HG03442 (cell line): ENCODE measurements around the gene PRDM9.
"Not testable (repeated sequence)": the region's sequence is repeated elsewhere in the genome, so short reads cannot be mapped to it uniquely, and the experiment has no call there.

Experiments used
- ATAC-seq: cut with Tn5 transposase; IDR thresholded peaks from one replicate; pipeline ENCODE4 v1.9.1; 2021; ENCODE audit warnings: mild to moderate bottlenecking, moderate library complexity; ENCODE audit not compliant: unreplicated experiment

PRDM9 gene

DNA sequence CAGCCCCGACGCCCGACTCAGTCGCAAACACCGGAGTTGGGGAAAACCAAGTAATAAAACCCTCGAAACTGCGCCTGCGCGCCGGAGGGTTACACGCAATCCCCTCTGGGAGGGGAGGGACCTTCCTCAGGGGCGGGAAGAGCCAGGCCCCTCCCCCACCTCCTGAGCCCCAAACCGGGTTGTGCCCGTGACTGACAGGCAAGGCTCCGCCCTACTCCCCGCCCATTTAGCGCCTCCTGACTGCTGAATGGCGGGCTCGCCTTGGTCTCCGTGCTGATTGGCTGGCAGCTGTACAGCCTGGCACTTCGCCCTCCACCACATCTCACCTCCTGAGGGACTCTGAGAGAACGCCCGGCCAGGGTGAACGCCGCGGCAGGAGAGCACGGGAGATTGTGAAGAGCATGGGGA lies at the start of gene PRDM9:
Gene PRDM9, plus strand, starts transcription at position 332 of the 408 bp plus-strand sequence. CDS start 1,425 bp downstream, outside the sequence.
- ATAC-seq, result no peak

DNA sequence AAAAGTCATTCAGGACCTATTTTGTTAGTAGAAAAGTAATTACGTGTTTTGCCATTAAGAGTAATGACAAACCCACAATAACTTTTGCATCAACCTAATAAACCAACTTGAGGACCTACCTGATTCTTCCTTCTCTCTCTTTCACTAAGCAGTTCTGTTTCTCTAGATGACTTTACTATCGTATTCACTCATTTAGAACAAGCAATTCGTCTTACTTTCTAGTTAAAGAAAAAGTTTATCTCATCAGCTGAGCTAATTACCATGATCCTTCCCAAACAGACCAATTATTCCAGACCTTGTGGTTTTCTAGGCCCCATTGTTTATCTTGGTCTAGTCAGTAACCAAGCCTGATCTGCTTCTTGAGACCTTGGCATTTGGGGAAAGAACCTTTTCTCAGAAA lies 49.6 kb upstream of the PRDM9 start:
- ATAC-seq, result no peak

DNA sequence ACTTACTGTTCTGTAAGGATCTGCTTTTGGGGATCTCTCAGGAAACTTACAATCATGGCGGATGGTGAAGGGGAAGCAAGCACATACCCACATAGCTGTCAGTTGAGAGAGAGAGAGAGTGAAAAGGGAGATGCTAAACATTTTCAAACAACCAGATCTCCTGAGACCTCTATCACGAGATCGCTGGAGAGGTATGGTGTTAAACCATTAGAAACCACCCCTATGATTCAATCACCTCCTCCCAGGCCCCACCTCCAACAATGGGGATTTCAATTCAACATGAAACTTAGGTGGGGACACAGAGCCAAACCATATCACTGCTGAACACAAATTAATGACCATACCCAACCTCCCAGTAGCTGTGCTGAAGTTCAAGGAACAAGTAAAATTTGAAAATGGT lies 48.2 kb upstream of the PRDM9 start:
- ATAC-seq, result no peak

DNA sequence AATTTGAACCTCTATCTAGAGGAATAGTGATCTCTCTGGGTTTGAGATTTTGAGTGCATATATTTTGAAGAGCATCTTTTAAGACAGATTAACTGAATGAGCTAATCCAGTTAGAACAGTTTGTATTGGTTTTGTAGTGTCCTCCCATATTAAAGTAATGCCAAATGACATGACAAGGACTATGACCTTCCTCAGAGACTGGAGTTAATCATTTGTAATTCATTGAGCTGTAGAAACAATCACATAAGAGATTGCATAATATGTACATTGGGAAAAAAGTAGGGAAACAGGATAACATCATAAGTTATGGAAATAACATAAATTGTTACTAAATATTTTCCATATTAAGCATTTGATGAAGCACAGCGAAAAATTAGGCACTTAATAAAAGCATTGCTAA lies 45.8 kb upstream of the PRDM9 start:
- ATAC-seq, result no peak

DNA sequence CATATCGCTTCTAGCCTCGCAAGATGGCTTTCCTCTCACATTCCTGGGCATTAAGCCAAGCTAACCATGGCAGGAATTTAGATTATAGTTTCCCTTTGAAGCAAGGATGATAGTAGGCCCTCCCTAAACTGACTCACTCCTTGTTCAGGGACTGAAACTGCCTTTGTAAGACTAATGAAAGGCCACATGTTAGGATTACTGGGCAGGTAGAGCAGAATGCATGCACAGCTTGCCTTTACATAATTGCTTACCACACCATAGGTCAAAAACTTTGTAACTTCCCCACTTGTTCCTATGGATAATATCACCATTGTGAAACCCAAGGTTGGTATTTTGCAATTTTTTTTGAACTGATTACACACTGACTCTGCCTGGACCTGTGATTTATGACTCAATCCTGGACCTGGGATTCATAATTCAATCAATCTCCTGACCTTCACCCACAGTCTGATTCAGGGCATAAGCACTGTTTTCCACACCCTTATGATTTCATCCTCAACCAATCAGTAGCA lies 41.0 kb upstream of the PRDM9 start:
- ATAC-seq, result no peak

DNA sequence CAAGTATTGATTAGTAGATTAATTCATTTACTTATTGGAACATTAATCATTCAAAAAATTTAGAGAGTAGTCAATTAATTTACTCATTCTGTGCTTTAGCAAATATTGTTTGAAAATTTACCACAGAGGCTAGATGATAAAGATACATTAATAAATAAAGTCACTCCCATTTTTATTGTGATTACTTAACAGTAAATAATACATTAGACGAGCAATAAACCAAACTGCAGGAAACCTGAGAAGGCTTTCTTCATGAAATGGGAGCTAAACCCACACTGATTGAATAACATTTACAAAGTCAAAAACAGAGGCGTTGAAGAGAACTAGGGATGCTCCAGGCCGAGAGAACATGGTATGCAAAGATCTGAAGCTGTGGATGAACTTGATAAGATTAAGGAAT lies 38.8 kb upstream of the PRDM9 start:
- ATAC-seq, result no peak

DNA sequence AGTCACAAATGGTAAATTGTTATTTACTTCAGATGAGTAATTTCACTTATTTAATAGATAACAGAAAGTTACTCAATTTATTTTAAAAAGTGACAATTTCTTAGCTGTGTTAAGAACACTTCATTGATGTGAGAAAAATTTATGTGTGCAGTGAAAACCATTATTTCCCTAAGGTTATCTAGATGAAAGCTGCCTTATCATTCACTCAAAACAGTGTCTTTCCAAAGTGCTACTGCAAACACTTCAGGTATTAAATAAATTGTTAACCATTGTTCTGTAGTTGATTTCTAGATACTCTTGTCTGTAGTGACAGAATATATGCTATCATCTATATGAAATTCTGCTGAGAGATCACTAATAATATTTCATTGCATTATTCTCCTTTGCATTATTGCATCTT lies 33.5 kb upstream of the PRDM9 start:
- ATAC-seq, result no peak

DNA sequence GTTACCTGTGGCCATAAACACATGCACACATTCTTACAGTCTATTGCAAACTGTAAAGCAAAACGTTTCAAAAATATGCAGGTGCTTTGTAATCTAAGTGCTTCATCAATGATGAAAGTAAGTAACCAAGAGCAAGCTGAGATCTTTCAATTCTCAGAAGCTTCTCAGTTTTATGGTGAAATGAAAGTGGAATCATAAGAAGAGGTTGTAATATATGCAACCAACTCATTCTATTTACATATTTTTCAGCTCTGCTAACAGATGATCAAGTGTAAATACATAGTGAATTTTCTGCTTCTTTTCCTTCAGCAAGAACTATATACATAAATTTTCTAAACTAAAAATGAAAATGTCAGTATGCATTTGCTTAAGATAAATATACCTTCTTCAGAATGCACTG lies 33.1 kb upstream of the PRDM9 start:
- no peak for ATAC-seq

DNA sequence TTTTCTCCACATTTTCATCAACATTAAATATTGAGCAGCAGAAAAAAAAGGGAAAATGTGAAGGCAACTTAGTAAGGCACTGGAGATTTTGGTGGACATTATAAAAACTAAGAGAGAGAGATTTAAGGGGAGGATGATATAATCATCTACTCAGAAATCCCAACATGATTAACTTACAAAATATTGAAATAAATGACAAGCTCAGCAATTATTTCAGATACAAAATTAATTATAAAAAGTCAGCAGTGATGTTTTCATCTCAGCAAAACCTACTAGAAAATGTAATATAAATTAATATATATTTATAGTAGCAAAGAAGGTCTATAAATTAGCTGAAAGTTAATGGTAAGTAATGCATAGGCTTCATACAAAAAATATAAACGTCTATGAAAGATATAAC lies 30.8 kb upstream of the PRDM9 start:
- ATAC-seq, result no peak

DNA sequence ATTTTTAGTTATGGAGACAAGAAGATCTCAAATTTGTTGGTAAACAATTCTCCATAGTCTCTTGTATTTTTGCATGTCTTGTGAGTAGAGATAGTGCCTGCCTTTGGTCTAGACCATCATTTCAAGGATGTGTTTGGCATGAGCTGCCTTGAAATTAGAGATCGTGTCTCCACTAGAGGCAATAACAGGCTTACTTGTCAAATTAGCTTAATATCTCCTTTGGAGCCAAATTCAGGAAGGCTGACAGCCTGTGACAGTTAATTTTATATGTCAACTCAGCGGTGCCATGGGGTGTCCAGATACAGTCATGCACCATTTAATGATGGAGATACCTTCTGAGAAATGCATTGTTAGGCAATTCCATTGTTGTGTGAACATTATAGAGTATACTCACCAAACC lies 24.8 kb upstream of the PRDM9 start:
- no peak for ATAC-seq

DNA sequence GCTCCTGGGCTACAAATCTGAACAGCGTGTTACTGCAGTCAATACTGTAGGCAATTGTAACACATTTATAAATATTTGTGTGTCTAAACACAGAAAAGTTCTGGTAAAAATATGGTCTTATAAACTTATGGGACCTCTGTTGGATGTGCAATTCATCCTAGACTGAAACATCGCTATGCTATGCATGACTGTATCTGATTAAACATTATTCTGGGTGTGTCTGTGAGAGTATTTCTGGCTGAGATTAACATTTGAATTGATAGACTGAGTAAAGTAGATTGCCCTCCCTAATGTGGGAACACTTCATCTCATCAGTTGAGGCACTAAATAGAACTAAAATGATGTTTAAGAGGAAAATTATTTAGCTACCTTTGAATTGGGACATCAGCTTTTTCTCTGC lies 24.3 kb upstream of the PRDM9 start:
- no peak for ATAC-seq

DNA sequence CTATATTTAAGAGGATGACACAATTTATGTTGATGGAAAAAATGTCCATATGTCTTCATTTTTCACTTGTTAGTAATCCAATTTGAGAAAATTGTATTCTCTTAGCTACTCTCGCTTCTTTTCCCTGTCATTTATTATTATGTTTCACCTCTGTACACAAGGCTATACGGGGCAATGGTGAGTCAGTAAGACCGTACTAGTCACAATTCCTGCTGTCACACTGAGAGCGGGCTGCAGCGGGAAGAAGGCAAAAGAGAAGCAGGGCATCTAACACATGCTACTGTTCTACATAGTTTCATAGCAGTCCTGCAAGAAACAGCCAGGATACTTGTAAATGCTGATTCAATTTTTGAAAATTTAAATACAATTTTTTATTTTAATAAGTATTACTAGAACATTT lies 23.3 kb upstream of the PRDM9 start:
- ATAC-seq, result no peak

DNA sequence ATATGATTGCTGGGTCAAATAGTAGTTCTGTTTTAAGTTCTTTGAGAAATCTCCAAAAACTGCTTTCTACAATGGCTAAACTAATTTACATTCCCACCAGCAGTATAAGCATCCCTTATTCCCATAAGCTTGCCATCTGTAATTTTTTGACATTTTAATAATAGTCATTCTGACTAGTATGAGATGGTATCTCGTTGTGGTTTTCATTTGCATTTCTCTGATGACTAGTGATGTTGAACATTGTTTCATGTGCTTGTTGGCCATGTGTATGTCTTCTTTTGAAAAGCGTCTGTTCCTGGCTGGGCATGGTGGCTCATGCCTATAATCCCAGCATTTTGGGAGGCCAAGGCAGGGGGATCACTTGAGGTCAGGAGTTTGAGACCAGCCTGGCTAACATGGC lies 21.2 kb upstream of the PRDM9 start:
- ATAC-seq, result not testable (repeated sequence)

DNA sequence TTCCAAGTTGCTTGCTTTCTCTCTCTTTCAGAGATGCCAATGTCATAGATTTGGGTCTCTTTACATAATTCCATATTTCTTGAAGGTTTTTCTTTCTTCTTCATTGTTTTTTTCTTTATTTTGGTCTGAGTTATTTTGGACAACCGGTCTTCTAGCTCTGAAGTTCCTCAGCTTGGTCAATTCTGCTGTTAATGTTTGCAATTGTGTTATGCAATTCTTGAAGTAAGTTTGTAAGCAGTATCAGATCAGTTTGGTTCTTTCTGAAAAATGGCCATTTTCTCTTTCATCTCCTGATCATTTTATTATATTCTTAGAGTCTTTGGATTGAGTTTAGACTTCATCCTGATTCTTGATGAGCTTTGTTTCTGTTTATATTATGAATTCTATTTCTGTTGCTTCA lies 16.4 kb upstream of the PRDM9 start:
- no peak for ATAC-seq

DNA sequence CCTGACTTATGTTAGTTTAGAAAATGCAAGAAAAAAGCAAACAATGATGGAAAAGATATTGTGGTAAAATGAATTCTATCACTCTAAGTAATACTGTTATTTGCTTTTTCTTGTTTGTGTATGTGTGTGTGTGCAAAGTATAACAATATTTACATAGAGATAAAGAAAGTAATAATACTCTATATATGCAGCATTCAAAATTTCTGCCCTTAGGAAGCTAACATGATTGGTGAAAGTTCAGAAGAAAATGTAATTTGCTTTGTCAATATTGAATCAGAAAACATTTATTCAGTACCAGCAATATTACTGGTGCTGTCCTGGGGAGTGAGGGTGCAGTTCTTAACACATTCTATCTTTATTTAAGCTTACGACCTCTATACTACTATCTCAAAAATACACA lies 12.9 kb upstream of the PRDM9 start:
- ATAC-seq, result no peak

DNA sequence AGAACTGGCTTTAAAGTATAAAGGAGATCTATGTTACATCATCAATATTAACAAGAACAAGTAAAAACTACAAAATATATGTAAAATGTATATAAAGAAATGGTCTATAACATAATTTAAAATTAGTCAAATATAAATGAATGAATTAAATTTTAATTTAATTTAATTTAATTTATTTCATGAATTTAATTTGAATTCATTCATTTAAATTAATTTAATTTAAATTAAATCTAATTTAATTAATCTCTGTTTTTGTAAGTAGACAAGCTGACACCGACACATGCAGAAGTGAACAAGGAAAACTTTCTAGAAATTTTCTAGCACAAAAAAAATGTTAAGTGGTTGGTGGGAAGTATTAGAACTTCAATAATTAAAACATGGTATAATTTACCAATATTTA lies 10.8 kb upstream of the PRDM9 start:
- ATAC-seq, result no peak

DNA sequence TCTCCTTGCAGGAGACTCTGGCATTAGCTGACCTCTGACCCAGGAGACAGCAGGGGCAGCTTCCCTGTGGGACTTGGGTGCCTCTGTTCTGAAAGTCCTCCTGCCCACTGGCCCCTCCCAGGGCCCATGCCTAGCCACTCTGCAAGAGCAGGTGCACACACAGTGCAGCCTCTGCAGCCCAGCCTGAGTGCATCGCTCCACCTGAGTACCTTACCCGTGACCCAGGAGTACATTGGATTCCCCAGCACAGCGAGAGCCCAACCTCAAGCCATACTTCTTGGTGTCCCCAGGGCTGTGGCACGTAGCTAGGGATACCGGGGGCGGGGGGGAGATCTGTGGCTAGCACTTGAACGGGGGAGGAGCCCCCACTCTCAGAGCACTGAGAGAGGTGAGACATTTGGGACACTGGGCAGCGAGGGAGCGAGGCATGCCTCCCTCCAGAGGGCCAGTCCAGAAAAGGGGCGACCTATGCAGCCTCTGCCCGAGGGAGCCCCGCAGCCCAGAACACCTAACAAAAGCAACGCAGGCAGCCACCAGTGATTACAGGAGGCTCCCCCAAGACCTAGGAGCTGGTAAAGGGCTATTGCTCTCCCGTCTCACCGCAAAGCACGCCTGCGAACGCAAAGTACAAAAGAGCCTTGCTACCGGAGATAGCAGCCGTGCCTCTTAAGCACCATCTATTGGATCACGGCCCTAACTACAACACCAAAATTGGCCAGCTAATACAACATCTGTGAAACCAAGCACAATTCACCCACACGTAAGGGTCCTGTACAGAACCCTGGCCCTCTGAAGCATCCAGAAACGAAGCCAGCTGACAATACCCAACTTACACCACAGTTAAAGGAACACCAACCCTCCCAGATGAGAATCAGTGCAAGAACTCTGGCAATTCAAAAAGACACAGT lies 826 bp upstream of the PRDM9 start:
- ATAC-seq, result no peak

DNA sequence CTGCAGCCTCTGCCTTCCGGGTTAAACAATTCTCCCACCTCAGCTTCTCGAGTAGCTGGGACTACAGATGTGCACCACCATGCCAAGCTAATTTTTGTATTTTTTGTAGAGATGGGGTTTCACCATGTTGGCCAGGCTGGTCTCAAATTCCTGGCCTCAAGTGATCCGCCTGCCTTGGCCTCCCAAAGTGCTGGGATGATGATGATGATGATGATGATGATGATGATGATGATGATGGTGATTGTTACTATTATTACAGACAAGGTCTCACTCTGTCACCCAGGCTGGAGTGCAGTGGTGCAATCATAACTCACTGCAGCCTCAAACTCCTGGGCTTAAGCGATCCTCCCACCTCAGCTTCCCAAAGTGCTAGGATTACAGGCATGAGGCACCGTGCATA lies 3.0 kb downstream of the PRDM9 start:
- ATAC-seq, result not testable (repeated sequence)

DNA sequence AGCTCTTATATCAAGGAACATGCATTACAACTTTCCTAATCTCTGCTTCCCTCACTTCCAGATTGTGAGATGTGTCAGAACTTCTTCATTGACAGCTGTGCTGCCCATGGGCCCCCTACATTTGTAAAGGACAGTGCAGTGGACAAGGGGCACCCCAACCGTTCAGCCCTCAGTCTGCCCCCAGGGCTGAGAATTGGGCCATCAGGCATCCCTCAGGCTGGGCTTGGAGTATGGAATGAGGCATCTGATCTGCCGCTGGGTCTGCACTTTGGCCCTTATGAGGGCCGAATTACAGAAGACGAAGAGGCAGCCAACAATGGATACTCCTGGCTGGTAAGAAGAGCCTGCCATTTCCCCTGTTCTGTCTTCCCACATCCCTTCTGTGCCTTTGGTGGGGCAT lies 15.1 kb downstream of the PRDM9 start:
- ATAC-seq, result no peak

DNA sequence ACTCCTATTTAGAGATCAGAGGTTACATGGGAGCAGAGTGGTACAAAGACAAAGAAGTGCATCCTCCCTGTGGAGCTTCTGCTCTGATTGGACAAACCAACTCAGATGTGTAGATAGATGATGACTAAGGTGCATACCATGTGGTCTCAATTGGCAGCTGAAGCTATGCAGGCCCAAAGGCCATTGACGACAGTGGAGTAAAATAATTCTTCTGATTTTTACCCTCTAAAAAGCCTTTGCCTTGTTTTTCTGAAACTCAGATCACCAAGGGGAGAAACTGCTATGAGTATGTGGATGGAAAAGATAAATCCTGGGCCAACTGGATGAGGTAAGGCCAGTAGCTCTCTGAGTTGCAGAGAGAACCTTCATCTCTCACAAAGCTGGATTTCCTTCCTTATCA lies 15.6 kb downstream of the PRDM9 start:
- ATAC-seq, result no peak

DNA sequence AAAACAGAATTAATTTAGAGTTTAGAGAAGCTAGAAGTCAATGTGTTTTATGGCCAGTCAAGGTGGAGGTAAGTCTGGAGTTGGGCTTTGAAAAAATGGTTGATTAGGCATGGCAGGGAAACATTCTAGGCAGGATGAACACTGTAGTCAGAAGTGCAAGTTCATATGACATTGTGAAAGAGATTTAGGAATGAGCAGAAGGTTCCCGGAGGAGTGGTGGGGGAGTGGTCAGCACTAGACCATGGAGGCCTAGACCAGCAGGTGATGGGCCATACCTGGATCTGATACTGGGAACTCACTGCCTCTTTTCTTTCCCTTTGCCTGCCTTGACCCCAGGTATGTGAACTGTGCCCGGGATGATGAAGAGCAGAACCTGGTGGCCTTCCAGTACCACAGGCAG lies 16.6 kb downstream of the PRDM9 start:
- ATAC-seq, result no peak

DNA sequence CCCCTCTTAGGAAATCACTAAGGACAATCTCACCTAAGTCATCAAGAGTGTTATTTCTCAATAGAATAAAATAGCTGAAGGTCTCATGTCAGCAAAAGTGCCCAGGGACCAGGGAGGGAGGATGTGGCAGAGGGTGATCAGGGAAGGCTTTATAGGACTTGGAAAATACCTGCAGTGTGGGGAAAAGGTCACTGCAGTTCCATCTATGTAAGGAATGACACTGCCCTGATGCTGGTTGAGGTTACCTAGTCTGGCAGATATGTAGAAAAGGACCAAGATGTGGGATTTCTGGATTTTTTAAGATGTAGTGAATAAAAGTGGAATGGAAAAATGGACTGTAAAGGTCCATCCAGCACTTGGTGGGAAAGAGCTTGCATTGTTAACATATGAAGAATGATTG lies 18.3 kb downstream of the PRDM9 start:
- no peak for ATAC-seq

DNA sequence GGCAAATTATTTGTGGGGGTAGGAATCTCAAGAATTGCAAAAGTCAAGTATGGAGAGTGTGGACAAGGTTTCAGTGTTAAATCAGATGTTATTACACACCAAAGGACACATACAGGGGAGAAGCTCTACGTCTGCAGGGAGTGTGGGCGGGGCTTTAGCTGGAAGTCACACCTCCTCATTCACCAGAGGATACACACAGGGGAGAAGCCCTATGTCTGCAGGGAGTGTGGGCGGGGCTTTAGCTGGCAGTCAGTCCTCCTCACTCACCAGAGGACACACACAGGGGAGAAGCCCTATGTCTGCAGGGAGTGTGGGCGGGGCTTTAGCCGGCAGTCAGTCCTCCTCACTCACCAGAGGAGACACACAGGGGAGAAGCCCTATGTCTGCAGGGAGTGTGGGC lies 19.2 kb downstream of the PRDM9 start:
- not testable (repeated sequence) for ATAC-seq
